Right lobe of liver (tissue), 6 donors: ENCODE measurements around the gene CSNK1G1. TPM values are rescaled to one million over a fixed set of nuclear protein-coding genes. Genes with fewer than 3 reads are reported as not detected.
"Not testable (repeated sequence)": the region's sequence is repeated elsewhere in the genome, so short reads cannot be mapped to it uniquely, and the experiment has no call there.

Experiments used
- ATAC-seq, 4 donors: fragments of 200-7000 bp; cut with Tn5 transposase; one replicate each; pipeline ENCODE4 v1.9.1; 2020; ENCODE audit warnings: mild to moderate bottlenecking in 4 of 4, moderate library complexity in 4 of 4
- DNase-seq, 3 donors: peaks; one replicate each; pipeline ENCODE4 v3.0.0-alpha.2; 2020
- H3K27ac ChIP-seq, 3 donors: fragments of 200-600 bp; one replicate each; pipeline ENCODE4 v1.8.0; 2022
- H3K27me3 ChIP-seq, 2 donors: fragments of 200-600 bp; one replicate each; pipeline ENCODE4 v1.8.0; 2022
- H3K36me3 ChIP-seq, 4 donors: fragments of 200-600 bp; sonication (generic) in 1 of 4; one replicate each; pipeline versions ENCODE4 v1.5.1 to v1.8.0; 2017 to 2022; ENCODE audit warnings: control low read depth in 1 of 4
- H3K4me1 ChIP-seq, 4 donors: fragments of 200-600 bp; sonication (generic) in 1 of 4; one replicate each; pipeline versions ENCODE4 v1.5.1 to v1.8.0; 2017 to 2022; ENCODE audit warnings: control low read depth in 1 of 4
- H3K4me3 ChIP-seq, 3 donors: fragments of 200-600 bp; one replicate each; pipeline ENCODE4 v1.8.0; 2022
- H3K9me3 ChIP-seq, 4 donors: fragments of 200-600 bp; sonication (generic) in 1 of 4; one replicate each; pipeline versions ENCODE4 v1.5.1 to v1.8.0; 2017 to 2022; ENCODE audit warnings: control low read depth in 1 of 4
- CTCF ChIP-seq, 4 donors: fragments of 200-600 bp in 3 of 4; fragments of 450-650 bp in 1 of 4; IDR thresholded peaks; one replicate each; pipeline versions ENCODE4 v1.5.1 to v1.8.0; 2016 to 2022; ENCODE audit warnings: antibody characterized with exemption in 4 of 4, mild to moderate bottlenecking in 2 of 4
- POLR2A ChIP-seq: fragments of 450-650 bp; IDR thresholded peaks from one replicate; pipeline ENCODE4 v1.6.1; 2017; ENCODE audit warnings: antibody characterized with exemption, mild to moderate bottlenecking
- WGBS: methylation state at CpG from one replicate; pipeline ENCODE4 v1.1.6; 2018; ENCODE audit warnings: low coverage, low lambda C conversion rate; ENCODE audit not compliant: insufficient coverage; ENCODE audit errors: missing lambda C conversion rate; 5-methylcytosine and 5-hydroxymethylcytosine counted together
- intact Hi-C, 2 donors: fragments of 100-400 bp; cut with DNase I; formaldehyde crosslinking; loops; one replicate each; pipeline versions ENCODE4 v1.11.2 to v1.14.1; 2022
- total RNA-seq, 6 experiments: library from RNA; depleted of rRNA in 2 of 6; stranded (reverse); fragments of >200 nt in 2 of 6; fragmentation: NEBNext Ultra II Directional in 3 of 6; extraction: Animal tissue kit (Norgen Biotek cat#: 25700) in 3 of 6; gene quantifications; one replicate each; pipeline versions ENCODE4 v1.1.0 to v1.2.4, GENCODE V29; 2016 to 2023
- donor health status: DM: no; HTN: yes; CAD: no.
- donor health status: DM: no; HTN: no; CAD: no.
- donor health status: DM: no; HTN: no; CAD: no.
- donor health status: DM: no; HTN: yes; CAD: no.
- donor health status: DM: no; HTN: yes; CAD: no.

CSNK1G1 gene
- total RNA-seq, 6 experiments from 2014 or later = 3.9 to 7.1 (median 5.5) TPM

- Histone ChIP-seq H3K4me1 (no peaks in the 10 kb centered on the region), H3K27ac (no peak overlapping the region), H3K27me3 (no peaks in the 10 kb centered on the region), H3K9me3 (no peaks in the 10 kb centered on the region), H3K36me3 (no peaks in the 10 kb centered on the region), H3K4me3 (no peak overlapping the region)
- intact Hi-C loops = no loop called here
- ATAC-seq (no peak), DNase-seq (no peak)
- no peak for TF ChIP-seq POLR2A
- TF ChIP-seq CTCF (IDR thresholded peaks at IDR 0.05) = no peak
- WGBS = 100% methylated on average over 1 of the region's 1 CpG
Observed at GRCh38 chr15:64267331-64267973, 88.5 kb downstream of the CSNK1G1 start.

DNA sequence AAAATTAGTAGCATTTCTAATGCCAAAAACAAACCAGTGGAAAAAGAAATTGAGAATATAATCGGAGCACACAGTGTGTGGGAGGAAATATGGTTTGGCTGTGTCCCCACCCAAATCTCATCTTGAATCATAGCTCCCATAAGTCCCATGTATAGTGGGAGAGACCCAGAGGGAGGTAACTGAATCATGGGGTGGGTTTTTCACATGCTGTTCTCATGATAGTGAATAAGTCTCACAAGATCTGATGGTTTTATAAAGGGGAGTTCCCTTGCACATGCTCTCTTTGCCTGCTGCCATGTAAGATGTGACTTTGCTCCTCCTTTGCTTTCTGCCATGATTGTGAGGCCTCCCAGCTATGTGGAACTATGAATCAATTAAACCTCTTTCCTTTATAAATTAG, 90.8 kb downstream of the CSNK1G1 start:
- DNase-seq, ATAC-seq, intact Hi-C loops: not testable (repeated sequence)

DNA sequence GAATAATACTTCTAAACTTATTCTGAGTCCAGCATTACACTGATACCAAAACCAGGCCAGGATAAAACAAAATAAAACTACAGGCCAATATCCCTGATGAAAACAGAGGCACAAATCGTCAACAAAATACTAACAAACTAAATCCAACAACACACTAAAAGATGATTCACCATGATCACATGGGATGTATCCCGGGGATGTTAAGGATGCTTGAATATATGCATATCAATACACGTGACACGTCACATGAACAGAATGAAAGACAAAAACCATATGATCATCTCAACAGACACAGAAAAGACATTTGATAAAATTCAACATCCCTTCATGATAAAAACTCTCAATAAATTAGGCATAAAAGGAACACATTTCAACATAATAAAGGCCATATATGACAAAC, 91.5 kb downstream of the CSNK1G1 start:
- TF ChIP-seq CTCF (IDR thresholded peaks at IDR 0.05) = no peak
- TF ChIP-seq POLR2A = no peak
- Histone ChIP-seq H3K36me3 (no peaks in the 10 kb centered on the region), H3K9me3 (no peaks in the 10 kb centered on the region), H3K4me1 (no peaks in the 10 kb centered on the region), H3K4me3 (no peak overlapping the region), H3K27me3 (no peaks in the 10 kb centered on the region), H3K27ac (no peak overlapping the region)
- DNase-seq (no peak), ATAC-seq (no peak)
- 87% methylated on average over 4 of the region's 4 CpGs for WGBS
- intact Hi-C loops = no loop called here

More for the DNA sequence above, 90.8 kb downstream of the CSNK1G1 start:
- not testable (repeated sequence) for H3K27ac ChIP-seq, H3K9me3 ChIP-seq, H3K27me3 ChIP-seq, H3K36me3 ChIP-seq, H3K4me3 ChIP-seq, H3K4me1 ChIP-seq
- 100% methylated on average over 1 of the region's 1 CpG for WGBS

DNA sequence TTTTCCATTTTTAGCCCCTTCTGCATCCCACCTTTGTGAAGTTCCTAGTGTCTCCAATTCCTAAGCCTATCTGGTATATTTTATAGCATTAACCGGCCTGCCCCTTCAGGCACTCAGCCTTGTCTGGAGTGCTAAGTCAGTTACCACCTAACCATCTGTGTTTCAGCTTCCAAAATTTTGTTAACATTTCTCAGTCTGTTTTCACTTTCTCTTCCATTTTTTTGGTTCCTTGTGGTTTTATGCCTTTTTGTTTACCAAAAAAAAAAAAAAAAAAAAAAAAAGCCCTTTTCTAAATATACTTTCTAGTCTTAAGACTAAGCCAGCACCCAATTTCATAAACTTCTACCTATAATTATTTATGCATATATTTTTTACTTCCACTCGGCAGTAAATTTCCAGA, 92.4 kb downstream of the CSNK1G1 start:
- H3K27me3 ChIP-seq = no peaks in the 10 kb centered on the region
- intact Hi-C loops = no loop called here
- H3K9me3 ChIP-seq = no peaks in the 10 kb centered on the region
- no peak for ATAC-seq
- TF ChIP-seq CTCF (IDR thresholded peaks at IDR 0.05) (no peak), POLR2A (no peak)
- H3K4me3 ChIP-seq = no peak overlapping the region
- no peaks in the 10 kb centered on the region for H3K4me1 ChIP-seq
- H3K27ac ChIP-seq = no peak overlapping the region
- DNase-seq = no peak
- 69% methylated on average over 2 of the region's 2 CpGs for WGBS
- no peaks in the 10 kb centered on the region for H3K36me3 ChIP-seq

GRCh38 chr15:64256051-64256450, 99.9 kb downstream of the CSNK1G1 start:
- TF ChIP-seq CTCF (IDR thresholded peaks at IDR 0.05) (no peak), POLR2A (no peak)
- 66% methylated on average over 3 of the region's 3 CpGs for WGBS
- no peak overlapping the region for H3K27ac ChIP-seq
- no peaks in the 10 kb centered on the region for H3K4me1 ChIP-seq
- intact Hi-C loops = no loop called here
- H3K36me3 ChIP-seq = no peaks in the 10 kb centered on the region
- no peak for ATAC-seq
- H3K9me3 ChIP-seq = no peaks in the 10 kb centered on the region
- H3K27me3 ChIP-seq = no peaks in the 10 kb centered on the region
- H3K4me3 ChIP-seq = no peak overlapping the region
- no peak for DNase-seq
